GM12878 (cell line): ENCODE measurements around the gene NCAM1.

Source experiments
- CTCF ChIP-seq, 3 experiments: IDR thresholded peaks in 2 of 3; conservative IDR thresholded peaks in 1 of 3; 2 replicates each; pipeline ENCODE4 v1.5.1; 2011; ENCODE audit warnings: low read depth in 3 of 3, low read length in 3 of 3, mild to moderate bottlenecking in 3 of 3, control low read depth in 2 of 3, moderate library complexity in 2 of 3, inconsistent platforms in 1 of 3, mixed read lengths in 1 of 3; ENCODE audit not compliant: control insufficient read depth in 2 of 3, insufficient read depth in 1 of 3; ENCODE audit errors: extremely low read depth in 1 of 3
- MAX ChIP-seq: IDR thresholded peaks from 2 replicates; pipeline ENCODE4 v1.6.1; 2012; ENCODE audit warnings: low read depth, low read length, improper control_type of control experiment
- MXI1 ChIP-seq: fragments of 150-350 bp; IDR thresholded peaks from 2 replicates; pipeline ENCODE4 v1.6.1; 2011; ENCODE audit warnings: low read depth, mild to moderate bottlenecking, inconsistent platforms, low read length, improper control_type of control experiment
- NFYA ChIP-seq: IDR thresholded peaks from 2 replicates; pipeline ENCODE4 v1.6.1; 2011; ENCODE audit warnings: low read depth, mild to moderate bottlenecking, low read length, improper control_type of control experiment, borderline replicate concordance
- RBBP5 ChIP-seq: fragments of 200-600 bp; sonication (generic); conservative IDR thresholded peaks from 2 replicates; pipeline ENCODE4 v1.6.1; 2016
- RCOR1 ChIP-seq: conservative IDR thresholded peaks from 2 replicates; pipeline ENCODE4 v1.6.1; 2012; ENCODE audit warnings: low read depth, low read length, improper control_type of control experiment
- TAF1 ChIP-seq: IDR thresholded peaks from 2 replicates; pipeline ENCODE4 v1.6.1; 2011; ENCODE audit warnings: mild to moderate bottlenecking, low read depth, low read length, borderline replicate concordance
- TCF3 ChIP-seq: IDR thresholded peaks from 2 replicates; pipeline ENCODE4 v1.6.1; 2012; ENCODE audit warnings: low read depth, mild to moderate bottlenecking, low read length, borderline replicate concordance; ENCODE audit not compliant: insufficient read depth
- WRNIP1 ChIP-seq: IDR thresholded peaks from 2 replicates; pipeline ENCODE4 v1.6.1; 2011; ENCODE audit warnings: low read depth, low read length, improper control_type of control experiment, borderline replicate concordance

- TF ChIP-seq MXI1 (no peak), NFYA (no peak), CTCF (IDR thresholded peaks at IDR 0.05 in 2 of 3, conservative IDR thresholded peaks at IDR 0.05 in 1 of 3; ENCODE audit: control insufficient read depth in 2 of 3, extremely low read depth in 1 of 3, insufficient read depth in 1 of 3, low read depth in 3 of 3, low read length in 3 of 3) (no peak), RCOR1 (no peak), MAX (no peak), RBBP5 (no peak), WRNIP1 (no peak), TAF1 (no peak), TCF3 (no peak)
These were observed 202.2 kb downstream of the NCAM1 start for GRCh38 chr11:113163291-113164030.
